ENCODE data around the gene PLCB4. TPM values are rescaled to one million over a fixed set of nuclear protein-coding genes. Genes with fewer than 3 reads are reported as not detected.

The PLCB4 gene
- total RNA-seq, 2 experiments from 2014 or later: 0.06 TPM; not detected in 1

DNA sequence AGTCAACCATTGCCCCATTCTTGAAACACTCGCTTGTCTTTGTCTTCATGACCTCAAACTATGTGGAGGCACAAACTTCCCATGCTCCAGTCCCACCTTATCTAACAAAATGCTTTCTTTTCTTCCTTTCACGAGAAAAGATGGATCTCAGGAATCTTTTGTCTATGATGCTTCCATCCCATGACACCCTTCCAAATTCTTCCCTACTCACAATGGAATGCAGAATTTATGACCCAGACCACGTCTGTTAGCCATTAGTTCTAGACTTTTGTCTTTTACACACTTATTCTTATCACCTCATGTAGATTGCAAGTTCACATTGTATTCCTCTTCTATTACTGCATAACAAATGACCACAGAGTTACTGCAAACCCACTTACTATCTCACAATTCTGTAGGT is 421.3 kb downstream of the PLCB4 start:
- no peak for ATAC-seq (ENCODE audit: poor library complexity)
- Histone ChIP-seq H3K27me3 (ENCODE audit: control insufficient read depth in 1 of 2, insufficient read depth in 2 of 2, low read length in 2 of 2) (no peaks in the 10 kb centered on the region), H3K27ac (ENCODE audit: low read depth in 1 of 2, low read length in 2 of 2) (no peak overlapping the region), H3K36me3 (ENCODE audit: insufficient read depth, low read length) (no peaks in the 10 kb centered on the region), H3K4me3 (ENCODE audit: low read length) (no peak overlapping the region), H3K9me3 (ENCODE audit: control insufficient read depth in 1 of 2, insufficient read depth in 1 of 2, low read length in 2 of 2) (peaks cover 0 to 3% of the 10 kb centered on the region in 2 experiments), H3K4me1 (ENCODE audit: insufficient read depth, low read length) (no peaks in the 10 kb centered on the region)
- TF ChIP-seq, protein P1, sequence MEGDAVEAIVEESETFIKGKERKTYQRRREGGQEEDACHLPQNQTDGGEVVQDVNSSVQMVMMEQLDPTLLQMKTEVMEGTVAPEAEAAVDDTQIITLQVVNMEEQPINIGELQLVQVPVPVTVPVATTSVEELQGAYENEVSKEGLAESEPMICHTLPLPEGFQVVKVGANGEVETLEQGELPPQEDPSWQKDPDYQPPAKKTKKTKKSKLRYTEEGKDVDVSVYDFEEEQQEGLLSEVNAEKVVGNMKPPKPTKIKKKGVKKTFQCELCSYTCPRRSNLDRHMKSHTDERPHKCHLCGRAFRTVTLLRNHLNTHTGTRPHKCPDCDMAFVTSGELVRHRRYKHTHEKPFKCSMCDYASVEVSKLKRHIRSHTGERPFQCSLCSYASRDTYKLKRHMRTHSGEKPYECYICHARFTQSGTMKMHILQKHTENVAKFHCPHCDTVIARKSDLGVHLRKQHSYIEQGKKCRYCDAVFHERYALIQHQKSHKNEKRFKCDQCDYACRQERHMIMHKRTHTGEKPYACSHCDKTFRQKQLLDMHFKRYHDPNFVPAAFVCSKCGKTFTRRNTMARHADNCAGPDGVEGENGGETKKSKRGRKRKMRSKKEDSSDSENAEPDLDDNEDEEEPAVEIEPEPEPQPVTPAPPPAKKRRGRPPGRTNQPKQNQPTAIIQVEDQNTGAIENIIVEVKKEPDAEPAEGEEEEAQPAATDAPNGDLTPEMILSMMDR (IDR thresholded peaks at IDR 0.05): no peak
- POLR2A ChIA-PET: no interaction called here
- Mint-ChIP-seq H3K36me3 (ENCODE audit: low read depth) (no peaks in the 10 kb centered on the region), H3K27ac (no peak overlapping the region), H3K27me3 (no peaks in the 10 kb centered on the region), H3K4me1 (ENCODE audit: low read depth) (no peaks in the 10 kb centered on the region), H3K9me3 (no peaks in the 10 kb centered on the region), H3K4me3 (no peak overlapping the region)
- CTCF ChIA-PET: no interaction called here
- DNase-seq: no peak
- intact Hi-C loops (cut with DNase I, micrococcal nuclease): no loop called here

DNA sequence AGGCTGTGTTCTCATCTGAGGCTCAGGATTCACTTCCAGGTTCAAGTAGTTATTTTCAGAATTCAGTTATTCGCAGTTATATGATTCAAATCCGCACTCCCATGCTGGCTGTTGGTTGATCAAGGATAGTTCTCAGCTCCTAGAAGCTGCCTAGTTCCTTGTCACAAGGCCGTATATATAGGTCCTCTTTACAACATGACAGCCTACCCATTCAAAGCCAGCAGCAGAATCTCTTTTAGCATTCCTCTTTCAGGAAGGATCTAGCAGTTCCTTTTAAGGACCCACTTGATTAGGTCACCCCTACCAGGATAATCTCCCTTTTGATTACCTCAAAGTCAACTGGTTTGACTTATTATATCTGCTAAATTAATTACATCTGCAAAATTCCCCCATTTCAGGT is 421.7 kb downstream of the PLCB4 start:
- ChIA-PET CTCF (no interaction called here), POLR2A (no interaction called here)
- TF ChIP-seq, protein P1 (IDR thresholded peaks at IDR 0.05): no peak
- H3K36me3 Mint-ChIP-seq (ENCODE audit: low read depth): no peaks in the 10 kb centered on the region
- no peak overlapping the region for H3K4me3 Mint-ChIP-seq
- Histone ChIP-seq H3K27me3 (ENCODE audit: control insufficient read depth in 1 of 2, insufficient read depth in 2 of 2, low read length in 2 of 2) (no peaks in the 10 kb centered on the region), H3K9me3 (ENCODE audit: control insufficient read depth in 1 of 2, insufficient read depth in 1 of 2, low read length in 2 of 2) (peaks cover 0 to 5% of the 10 kb centered on the region in 2 experiments), H3K27ac (ENCODE audit: low read depth in 1 of 2, low read length in 2 of 2) (no peak overlapping the region), H3K36me3 (ENCODE audit: insufficient read depth, low read length) (no peaks in the 10 kb centered on the region), H3K4me1 (ENCODE audit: insufficient read depth, low read length) (no peaks in the 10 kb centered on the region), H3K4me3 (ENCODE audit: low read length) (no peak overlapping the region)
- ATAC-seq (ENCODE audit: poor library complexity) (no peak), DNase-seq (no peak)
- intact Hi-C loops (cut with DNase I, micrococcal nuclease): no loop called here
- no peaks in the 10 kb centered on the region for H3K27me3 Mint-ChIP-seq
- H3K27ac Mint-ChIP-seq: no peak overlapping the region
- H3K9me3 Mint-ChIP-seq: no peaks in the 10 kb centered on the region
- H3K4me1 Mint-ChIP-seq (ENCODE audit: low read depth): no peaks in the 10 kb centered on the region

DNA sequence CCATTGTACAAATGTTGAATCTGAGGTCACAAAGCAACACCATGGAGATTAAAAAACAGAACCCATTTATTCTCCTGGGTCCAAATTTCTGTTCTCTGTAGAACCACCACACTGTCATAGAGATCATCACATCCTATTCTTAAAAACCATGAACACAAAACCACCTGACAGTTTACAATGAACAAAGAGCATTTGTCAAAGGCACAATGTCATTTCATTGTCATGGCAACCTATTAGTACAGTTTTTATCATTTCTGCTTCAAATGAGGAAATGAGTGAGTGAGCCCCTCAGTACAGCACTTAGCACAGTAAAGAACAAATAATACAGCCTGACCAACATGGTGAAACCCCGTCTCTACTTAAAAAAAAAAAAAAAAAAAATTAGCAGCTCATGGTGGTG is 422.4 kb downstream of the PLCB4 start:
- H3K27me3 ChIP-seq (ENCODE audit: control insufficient read depth in 1 of 2, insufficient read depth in 2 of 2, low read length in 2 of 2): no peaks in the 10 kb centered on the region
- H3K4me1 ChIP-seq (ENCODE audit: insufficient read depth, low read length): no peaks in the 10 kb centered on the region
- no peaks in the 10 kb centered on the region for H3K27me3 Mint-ChIP-seq
- no peaks in the 10 kb centered on the region for H3K36me3 ChIP-seq (ENCODE audit: insufficient read depth, low read length)
- H3K9me3 ChIP-seq (ENCODE audit: control insufficient read depth in 1 of 2, insufficient read depth in 1 of 2, low read length in 2 of 2): peaks cover 0 to 9% of the 10 kb centered on the region in 2 experiments
- H3K4me3 Mint-ChIP-seq: no peak overlapping the region
- H3K4me1 Mint-ChIP-seq (ENCODE audit: low read depth): no peaks in the 10 kb centered on the region
- no peak overlapping the region for H3K27ac Mint-ChIP-seq
- CTCF ChIA-PET: no interaction called here
- no peak for ATAC-seq (ENCODE audit: poor library complexity)
- intact Hi-C loops (cut with DNase I, micrococcal nuclease): no loop called here
- DNase-seq: peak in 1 of 14 experiments; percentile 19
- TF ChIP-seq, protein P1 (IDR thresholded peaks at IDR 0.05): no peak
- POLR2A ChIA-PET: no interaction called here
- no peak overlapping the region for H3K4me3 ChIP-seq (ENCODE audit: low read length)
- H3K27ac ChIP-seq (ENCODE audit: low read depth in 1 of 2, low read length in 2 of 2): no peak overlapping the region
- H3K36me3 Mint-ChIP-seq (ENCODE audit: low read depth): no peaks in the 10 kb centered on the region
- H3K9me3 Mint-ChIP-seq: no peaks in the 10 kb centered on the region

Measured in CD4-positive, alpha-beta T cell (primary cell).